ENCODE measurements around the gene ATG16L1. TPM values are rescaled to one million over a fixed set of nuclear protein-coding genes. Genes with fewer than 3 reads are reported as not detected.
"Not testable (repeated sequence)": the region's sequence is repeated elsewhere in the genome, so short reads cannot be mapped to it uniquely, and the experiment has no call there.

Gene ATG16L1
- total RNA-seq, 1 donor, result 29.3 TPM

DNA sequence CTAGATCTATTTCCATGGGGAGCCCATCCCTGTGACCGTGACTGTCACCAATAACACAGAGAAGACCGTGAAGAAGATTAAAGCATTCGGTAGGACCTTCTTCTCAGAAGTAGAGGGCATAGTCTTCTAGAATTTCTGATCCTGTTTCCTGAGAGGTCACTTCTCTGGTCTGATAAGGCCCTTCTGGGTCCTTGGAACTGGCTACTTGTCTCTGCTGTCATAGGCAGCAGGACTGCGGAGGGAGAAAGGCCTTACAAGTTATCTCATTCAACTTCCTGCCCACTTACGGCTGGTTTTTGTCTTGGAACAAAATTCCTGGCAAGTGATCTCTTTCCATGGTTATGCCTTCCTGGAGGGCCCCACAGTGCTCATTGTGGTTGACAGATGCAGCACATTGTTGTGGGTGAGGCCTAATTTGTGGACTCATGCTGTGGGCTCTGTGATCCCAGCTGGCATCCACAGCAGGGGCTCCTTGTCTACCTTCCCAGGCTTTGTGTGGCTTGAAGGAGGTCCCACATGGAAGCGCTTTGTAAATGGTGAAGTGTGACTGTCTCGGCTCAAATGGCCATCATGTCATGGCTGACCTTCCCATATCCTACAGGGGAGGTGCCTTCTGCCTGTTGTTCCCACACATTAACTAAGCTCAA lies 78.1 kb downstream of the ATG16L1 start:
- no peak overlapping the region for H3K4me3 ChIP-seq (ENCODE audit: insufficient read depth, low read length)
- DNase-seq (ENCODE audit: insufficient read length, low spot score, missing footprints), result peak; percentile 22
- H3K27me3 ChIP-seq (ENCODE audit: insufficient read depth, low read length), result peaks cover 10% of the 10 kb centered on the region
- H3K36me3 ChIP-seq (ENCODE audit: insufficient read depth, low read length), result no peaks in the 10 kb centered on the region
- no peak overlapping the region for H3K27ac ChIP-seq (ENCODE audit: low read depth, low read length)
- no peaks in the 10 kb centered on the region for H3K4me1 ChIP-seq (ENCODE audit: insufficient read depth, low read length)
- H2AFZ ChIP-seq (ENCODE audit: low read length), result no peak overlapping the region
- H4K20me1 ChIP-seq (ENCODE audit: insufficient read depth, low read length), result no peaks in the 10 kb centered on the region
- H3K4me2 ChIP-seq (ENCODE audit: insufficient read depth, low read length), result no peak overlapping the region
- no peaks in the 10 kb centered on the region for H3K9me3 ChIP-seq (ENCODE audit: low read depth, low read length)
- no peaks in the 10 kb centered on the region for H3K79me2 ChIP-seq (ENCODE audit: insufficient read depth, low read length)
- TF ChIP-seq, protein P1, sequence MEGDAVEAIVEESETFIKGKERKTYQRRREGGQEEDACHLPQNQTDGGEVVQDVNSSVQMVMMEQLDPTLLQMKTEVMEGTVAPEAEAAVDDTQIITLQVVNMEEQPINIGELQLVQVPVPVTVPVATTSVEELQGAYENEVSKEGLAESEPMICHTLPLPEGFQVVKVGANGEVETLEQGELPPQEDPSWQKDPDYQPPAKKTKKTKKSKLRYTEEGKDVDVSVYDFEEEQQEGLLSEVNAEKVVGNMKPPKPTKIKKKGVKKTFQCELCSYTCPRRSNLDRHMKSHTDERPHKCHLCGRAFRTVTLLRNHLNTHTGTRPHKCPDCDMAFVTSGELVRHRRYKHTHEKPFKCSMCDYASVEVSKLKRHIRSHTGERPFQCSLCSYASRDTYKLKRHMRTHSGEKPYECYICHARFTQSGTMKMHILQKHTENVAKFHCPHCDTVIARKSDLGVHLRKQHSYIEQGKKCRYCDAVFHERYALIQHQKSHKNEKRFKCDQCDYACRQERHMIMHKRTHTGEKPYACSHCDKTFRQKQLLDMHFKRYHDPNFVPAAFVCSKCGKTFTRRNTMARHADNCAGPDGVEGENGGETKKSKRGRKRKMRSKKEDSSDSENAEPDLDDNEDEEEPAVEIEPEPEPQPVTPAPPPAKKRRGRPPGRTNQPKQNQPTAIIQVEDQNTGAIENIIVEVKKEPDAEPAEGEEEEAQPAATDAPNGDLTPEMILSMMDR (IDR thresholded peaks at IDR 0.05; ENCODE audit: extremely low read depth, low read depth, low read length), result no peak

DNA sequence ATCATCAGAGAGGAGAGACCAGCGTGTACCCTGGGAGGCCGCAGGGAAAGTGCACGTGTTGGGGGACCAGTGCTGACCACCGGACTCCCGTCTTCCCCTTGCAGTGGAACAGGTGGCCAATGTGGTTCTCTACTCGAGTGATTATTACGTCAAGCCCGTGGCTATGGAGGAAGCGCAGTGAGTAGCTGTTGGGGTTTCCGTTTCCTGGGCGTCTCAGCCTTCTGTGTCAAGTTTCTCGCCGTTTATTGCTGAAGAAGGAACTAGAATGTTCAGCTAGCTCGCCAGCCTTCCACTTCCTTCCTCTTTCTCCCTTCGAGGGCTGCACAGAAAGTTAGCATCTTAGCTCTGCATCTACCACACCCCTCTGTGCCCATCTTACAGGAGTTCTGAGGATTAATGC lies 80.1 kb downstream of the ATG16L1 start:
- peak; percentile 36 for DNase-seq (ENCODE audit: insufficient read length, low spot score, missing footprints)
- Histone ChIP-seq H3K36me3 (ENCODE audit: insufficient read depth, low read length) (no peaks in the 10 kb centered on the region), H3K27ac (ENCODE audit: low read depth, low read length) (no peak overlapping the region)

DNA sequence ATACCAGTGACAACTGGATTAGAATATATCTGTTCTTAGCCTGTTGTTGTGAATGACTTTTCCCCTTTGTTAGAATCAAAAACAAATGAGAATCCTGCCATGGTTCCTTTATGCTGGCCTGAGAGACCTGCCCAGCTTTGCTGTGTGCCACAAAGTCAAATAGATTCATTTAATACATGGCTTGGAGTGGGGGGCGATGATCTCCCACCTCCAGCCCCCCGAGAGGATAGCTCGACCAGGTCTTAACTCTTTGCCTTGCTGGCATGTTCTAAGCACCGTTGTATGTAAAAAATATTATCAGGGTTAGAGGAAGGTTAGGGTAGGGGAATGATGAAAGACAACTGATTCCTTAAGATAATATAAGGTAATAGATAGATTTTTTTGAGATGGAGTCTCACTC lies 80.7 kb downstream of the ATG16L1 start:
- H3K79me2 ChIP-seq (ENCODE audit: insufficient read depth, low read length), result no peaks in the 10 kb centered on the region
- DNase-seq (ENCODE audit: insufficient read length, low spot score, missing footprints), result no peak
- H2AFZ ChIP-seq (ENCODE audit: low read length), result no peak overlapping the region
- H3K4me3 ChIP-seq (ENCODE audit: insufficient read depth, low read length), result no peak overlapping the region
- H4K20me1 ChIP-seq (ENCODE audit: insufficient read depth, low read length), result no peaks in the 10 kb centered on the region
- no peaks in the 10 kb centered on the region for H3K4me1 ChIP-seq (ENCODE audit: insufficient read depth, low read length)
- H3K36me3 ChIP-seq (ENCODE audit: insufficient read depth, low read length), result no peaks in the 10 kb centered on the region
- peaks cover 17% of the 10 kb centered on the region for H3K27me3 ChIP-seq (ENCODE audit: insufficient read depth, low read length)
- no peak overlapping the region for H3K4me2 ChIP-seq (ENCODE audit: insufficient read depth, low read length)
- H3K27ac ChIP-seq (ENCODE audit: low read depth, low read length), result no peak overlapping the region
- TF ChIP-seq, protein P1 (IDR thresholded peaks at IDR 0.05; ENCODE audit: extremely low read depth, low read depth, low read length), result no peak
- no peaks in the 10 kb centered on the region for H3K9me3 ChIP-seq (ENCODE audit: low read depth, low read length)

More for the DNA sequence above, 80.1 kb downstream of the ATG16L1 start:
- peaks cover 13% of the 10 kb centered on the region for H3K27me3 ChIP-seq (ENCODE audit: insufficient read depth, low read length)
- H3K4me3 ChIP-seq (ENCODE audit: insufficient read depth, low read length), result no peak overlapping the region
- TF ChIP-seq, protein P1 (IDR thresholded peaks at IDR 0.05; ENCODE audit: extremely low read depth, low read depth, low read length), result no peak
- no peaks in the 10 kb centered on the region for H4K20me1 ChIP-seq (ENCODE audit: insufficient read depth, low read length)
- no peak overlapping the region for H3K4me2 ChIP-seq (ENCODE audit: insufficient read depth, low read length)
- no peaks in the 10 kb centered on the region for H3K79me2 ChIP-seq (ENCODE audit: insufficient read depth, low read length)
- H3K4me1 ChIP-seq (ENCODE audit: insufficient read depth, low read length), result no peaks in the 10 kb centered on the region
- no peaks in the 10 kb centered on the region for H3K9me3 ChIP-seq (ENCODE audit: low read depth, low read length)
- no peak overlapping the region for H2AFZ ChIP-seq (ENCODE audit: low read length)

DNA sequence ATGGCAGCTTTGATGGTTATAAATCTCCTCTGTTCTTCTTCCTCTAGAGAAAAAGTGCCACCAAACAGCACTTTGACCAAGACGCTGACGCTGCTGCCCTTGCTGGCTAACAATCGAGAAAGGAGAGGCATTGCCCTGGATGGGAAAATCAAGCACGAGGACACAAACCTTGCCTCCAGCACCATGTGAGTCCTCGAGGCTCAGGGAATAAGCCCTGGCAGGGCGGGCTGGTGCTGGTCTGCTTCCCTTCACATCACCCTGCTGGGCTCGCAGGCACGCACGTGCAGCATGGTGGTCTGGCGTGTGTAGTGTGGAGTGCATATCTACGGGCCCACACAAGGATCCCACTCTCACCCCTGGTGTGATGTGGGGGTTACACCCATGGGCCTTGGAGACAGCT lies 83.4 kb downstream of the ATG16L1 start:
- no peak overlapping the region for H2AFZ ChIP-seq (ENCODE audit: low read length)
- no peak overlapping the region for H3K4me3 ChIP-seq (ENCODE audit: insufficient read depth, low read length)

DNA sequence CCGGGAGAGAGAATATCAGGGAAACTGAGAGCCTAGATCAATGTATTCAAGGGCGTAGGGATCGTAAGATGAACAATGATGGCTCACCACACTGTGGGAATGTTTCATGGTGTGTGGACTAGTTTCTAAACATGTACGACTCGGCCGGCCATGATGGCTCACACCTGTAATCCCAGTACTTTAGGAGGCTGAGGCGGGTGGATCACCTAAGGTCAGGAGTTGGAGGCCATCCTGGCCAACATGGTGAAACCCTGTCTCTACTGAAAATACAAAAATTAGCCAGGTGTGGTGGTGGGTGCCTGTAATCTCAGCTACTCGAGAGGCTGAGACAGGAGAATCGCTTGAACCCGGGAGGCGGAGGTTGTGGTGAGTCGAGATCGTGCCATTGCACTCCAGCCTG lies 84.6 kb downstream of the ATG16L1 start:
- H3K4me2 ChIP-seq (ENCODE audit: insufficient read depth, low read length); H4K20me1 ChIP-seq (ENCODE audit: insufficient read depth, low read length); H3K4me3 ChIP-seq (ENCODE audit: insufficient read depth, low read length); H3K36me3 ChIP-seq (ENCODE audit: insufficient read depth, low read length); DNase-seq (ENCODE audit: insufficient read length, low spot score, missing footprints); H3K27ac ChIP-seq (ENCODE audit: low read depth, low read length); H3K9me3 ChIP-seq (ENCODE audit: low read depth, low read length); H3K79me2 ChIP-seq (ENCODE audit: insufficient read depth, low read length); H3K4me1 ChIP-seq (ENCODE audit: insufficient read depth, low read length); H2AFZ ChIP-seq (ENCODE audit: low read length): not testable (repeated sequence)
- peaks cover 23% of the 10 kb centered on the region for H3K27me3 ChIP-seq (ENCODE audit: insufficient read depth, low read length)

More for the DNA sequence above, 83.4 kb downstream of the ATG16L1 start:
- no peaks in the 10 kb centered on the region for H3K4me1 ChIP-seq (ENCODE audit: insufficient read depth, low read length)
- TF ChIP-seq, protein P1 (IDR thresholded peaks at IDR 0.05; ENCODE audit: extremely low read depth, low read depth, low read length), result no peak
- peak; percentile 1 for DNase-seq (ENCODE audit: insufficient read length, low spot score, missing footprints)
- peaks cover 20% of the 10 kb centered on the region for H3K27me3 ChIP-seq (ENCODE audit: insufficient read depth, low read length)
- H3K36me3 ChIP-seq (ENCODE audit: insufficient read depth, low read length), result no peaks in the 10 kb centered on the region
- no peak overlapping the region for H3K27ac ChIP-seq (ENCODE audit: low read depth, low read length)
- H3K9me3 ChIP-seq (ENCODE audit: low read depth, low read length), result no peaks in the 10 kb centered on the region
- no peaks in the 10 kb centered on the region for H4K20me1 ChIP-seq (ENCODE audit: insufficient read depth, low read length)
- H3K4me2 ChIP-seq (ENCODE audit: insufficient read depth, low read length), result no peak overlapping the region
- H3K79me2 ChIP-seq (ENCODE audit: insufficient read depth, low read length), result no peaks in the 10 kb centered on the region

Measured in osteoblast (primary cell).